Ovary (tissue), 1 donor: ENCODE data around the gene CDHR2.

Source experiments
- EP300 ChIP-seq: sonication (generic); formaldehyde crosslinking; IDR thresholded peaks from one replicate; pipeline ENCODE4 v1.6.1; 2017; ENCODE audit warnings: antibody characterized with exemption
- POLR2A ChIP-seq: fragments of 450-650 bp; IDR thresholded peaks from one replicate; pipeline ENCODE4 v1.6.1; 2017; ENCODE audit warnings: antibody characterized with exemption, mild to moderate bottlenecking, moderate library complexity

GRCh38 chr5:176530393-176530982, 18.7 kb upstream of the CDHR2 start:
- TF ChIP-seq POLR2A (no peak), EP300 (no peak)
